ENCODE data around the gene TNFRSF25. TPM values are rescaled to one million over a fixed set of nuclear protein-coding genes. Genes with fewer than 3 reads are reported as not detected.

TNFRSF25 gene
- total and polyA plus RNA-seq, 2 donors (not counting 3 experiments of a cell fraction or from before 2014, with no cell fraction given) = 33.9 to 38.8 TPM

- DNase-seq (ENCODE audit: low read depth, low spot score) = no peak
- POLR2A ChIA-PET = no interaction called here
- H3K4me2 ChIP-seq (ENCODE audit: insufficient read depth, low read length) = no peak overlapping the region
- CTCF ChIA-PET = interaction anchor here (0.9 to 3.5 kb wide), 3 partner anchors 8 to 18 kb away, joined by 3 to 28 read pairs (median 5); no protein-coding TSS in a partner anchor
- H4K20me1 ChIP-seq (replicated peaks; ENCODE audit: control insufficient read depth, extremely low read depth, insufficient read depth, low read length) = no peaks in the 10 kb centered on the region
- no peak overlapping the region for H2AFZ ChIP-seq (ENCODE audit: low read depth, low read length)
- H3K27ac ChIP-seq (ENCODE audit: insufficient read depth, low read depth, low read length) = no peak overlapping the region
- H3K9me1 ChIP-seq (replicated peaks; ENCODE audit: control insufficient read depth, extremely low read depth, insufficient read depth, low read length) = no peaks in the 10 kb centered on the region
- no peaks in the 10 kb centered on the region for H3K36me3 ChIP-seq (ENCODE audit: control insufficient read depth in 2 of 2, extremely low read depth in 1 of 2, insufficient read depth in 2 of 2, low read length in 2 of 2)
- H3K4me1 ChIP-seq (ENCODE audit: control insufficient read depth, extremely low read depth, insufficient read depth, low read length) = peaks cover 3% of the 10 kb centered on the region
- no peak overlapping the region for H3K4me3 ChIP-seq (replicated peaks in 1 of 3; ENCODE audit: insufficient read depth in 1 of 3, low read depth in 1 of 3, low read length in 3 of 3)
- TF ChIP-seq CTCF (IDR thresholded peaks at IDR 0.05; ENCODE audit: extremely low read depth in 1 of 2, insufficient read depth in 1 of 2, low read depth in 1 of 2, low read length in 2 of 2) = no peak
- TF ChIP-seq GATA2 (IDR thresholded peaks at IDR 0.05; ENCODE audit: insufficient read depth, insufficient read length, low read depth, low read length) = no peak
- no peak for TF ChIP-seq MAX (IDR thresholded peaks at IDR 0.05; ENCODE audit: insufficient read depth, insufficient read length)
- no peak for TF ChIP-seq FOS (IDR thresholded peaks at IDR 0.05; ENCODE audit: borderline replicate concordance, insufficient read depth, low read length)
- H3K9ac ChIP-seq (replicated peaks; ENCODE audit: extremely low read depth, insufficient read depth, low read length) = no peak overlapping the region
- dilution Hi-C loops (cut with MboI; ENCODE audit: extremely low pct_ligation_motif_present, low sequenced_read_pairs) = no loop called here
- no peak for FAIRE-seq
- H3K9me3 ChIP-seq (replicated peaks; ENCODE audit: control insufficient read depth, insufficient read depth, low read length) = no peaks in the 10 kb centered on the region
- intact Hi-C loops (cut with micrococcal nuclease) = no loop called here
- no peaks in the 10 kb centered on the region for H3K79me2 ChIP-seq (ENCODE audit: control insufficient read depth, insufficient read depth, low read length)
- BruUV-seq (replicated peaks) = no TSS peak
- no peaks in the 10 kb centered on the region for H3K27me3 ChIP-seq (ENCODE audit: control insufficient read depth in 2 of 2, insufficient read depth in 2 of 2, low read length in 2 of 2)
Observed at GRCh38 chr1:6505367-6506209, 39.6 kb upstream of the TNFRSF25 start.
